ENCODE results near the gene DPP6.

DPP6 gene

GRCh38 chr7:154690411-154690810 lies 638.2 kb downstream of the DPP6 start:
- H3K9me3 ChIP-seq (ENCODE audit: control insufficient read depth, insufficient read depth, low read length), result no peaks in the 10 kb centered on the region
- H3K9ac ChIP-seq (ENCODE audit: low read depth, low read length), result no peak overlapping the region
- H3K27me3 ChIP-seq (ENCODE audit: control insufficient read depth, insufficient read depth, low read length), result no peaks in the 10 kb centered on the region
- H3K4me3 ChIP-seq (ENCODE audit: low read depth, low read length), result no peak overlapping the region
- H3K36me3 ChIP-seq (ENCODE audit: control insufficient read depth, insufficient read depth, low read length), result no peaks in the 10 kb centered on the region
- no peaks in the 10 kb centered on the region for H3K4me1 ChIP-seq (ENCODE audit: control insufficient read depth, insufficient read depth, low read length)

- Histone ChIP-seq H3K9me3 (ENCODE audit: control insufficient read depth, insufficient read depth, low read length) (no peaks in the 10 kb centered on the region), H3K9ac (ENCODE audit: low read depth, low read length) (no peak overlapping the region), H3K4me3 (ENCODE audit: low read depth, low read length) (no peak overlapping the region), H3K4me1 (ENCODE audit: control insufficient read depth, insufficient read depth, low read length) (no peaks in the 10 kb centered on the region), H3K36me3 (ENCODE audit: control insufficient read depth, insufficient read depth, low read length) (no peaks in the 10 kb centered on the region), H3K27me3 (ENCODE audit: control insufficient read depth, insufficient read depth, low read length) (no peaks in the 10 kb centered on the region)
These were observed 641.5 kb downstream of the DPP6 start for GRCh38 chr7:154693661-154694060.

GRCh38 chr7:154695836-154696235 lies 643.6 kb downstream of the DPP6 start:
- Histone ChIP-seq H3K4me3 (ENCODE audit: low read depth, low read length) (no peak overlapping the region), H3K9ac (ENCODE audit: low read depth, low read length) (no peak overlapping the region), H3K9me3 (ENCODE audit: control insufficient read depth, insufficient read depth, low read length) (no peaks in the 10 kb centered on the region), H3K36me3 (ENCODE audit: control insufficient read depth, insufficient read depth, low read length) (no peaks in the 10 kb centered on the region), H3K4me1 (ENCODE audit: control insufficient read depth, insufficient read depth, low read length) (no peaks in the 10 kb centered on the region), H3K27me3 (ENCODE audit: control insufficient read depth, insufficient read depth, low read length) (no peaks in the 10 kb centered on the region)

GRCh38 chr7:154696556-154696955 lies 644.4 kb downstream of the DPP6 start:
- H3K9ac ChIP-seq (ENCODE audit: low read depth, low read length), result no peak overlapping the region

GRCh38 chr7:154698726-154699291 lies 646.6 kb downstream of the DPP6 start:
- no peaks in the 10 kb centered on the region for H3K36me3 ChIP-seq (ENCODE audit: control insufficient read depth, insufficient read depth, low read length)
- H3K27me3 ChIP-seq (ENCODE audit: control insufficient read depth, insufficient read depth, low read length), result no peaks in the 10 kb centered on the region

More at GRCh38 chr7:154696556-154696955, 644.4 kb downstream of the DPP6 start:
- no peaks in the 10 kb centered on the region for H3K4me1 ChIP-seq (ENCODE audit: control insufficient read depth, insufficient read depth, low read length)
- no peaks in the 10 kb centered on the region for H3K36me3 ChIP-seq (ENCODE audit: control insufficient read depth, insufficient read depth, low read length)
- no peaks in the 10 kb centered on the region for H3K9me3 ChIP-seq (ENCODE audit: control insufficient read depth, insufficient read depth, low read length)
- no peaks in the 10 kb centered on the region for H3K27me3 ChIP-seq (ENCODE audit: control insufficient read depth, insufficient read depth, low read length)
- no peak overlapping the region for H3K4me3 ChIP-seq (ENCODE audit: low read depth, low read length)

GRCh38 chr7:154699417-154699816 lies 647.2 kb downstream of the DPP6 start:
- Histone ChIP-seq H3K9ac (ENCODE audit: low read depth, low read length) (no peak overlapping the region), H3K9me3 (ENCODE audit: control insufficient read depth, insufficient read depth, low read length) (no peaks in the 10 kb centered on the region), H3K4me1 (ENCODE audit: control insufficient read depth, insufficient read depth, low read length) (no peaks in the 10 kb centered on the region), H3K27me3 (ENCODE audit: control insufficient read depth, insufficient read depth, low read length) (no peaks in the 10 kb centered on the region), H3K4me3 (ENCODE audit: low read depth, low read length) (no peak overlapping the region), H3K36me3 (ENCODE audit: control insufficient read depth, insufficient read depth, low read length) (no peaks in the 10 kb centered on the region)

More at GRCh38 chr7:154698726-154699291, 646.6 kb downstream of the DPP6 start:
- Histone ChIP-seq H3K4me3 (ENCODE audit: low read depth, low read length) (no peak overlapping the region), H3K9ac (ENCODE audit: low read depth, low read length) (no peak overlapping the region), H3K4me1 (ENCODE audit: control insufficient read depth, insufficient read depth, low read length) (no peaks in the 10 kb centered on the region), H3K9me3 (ENCODE audit: control insufficient read depth, insufficient read depth, low read length) (no peaks in the 10 kb centered on the region)

GRCh38 chr7:154709840-154710520 lies 657.8 kb downstream of the DPP6 start:
- Histone ChIP-seq H3K9me3 (ENCODE audit: control insufficient read depth, insufficient read depth, low read length) (no peaks in the 10 kb centered on the region), H3K4me3 (ENCODE audit: low read depth, low read length) (no peak overlapping the region), H3K9ac (ENCODE audit: low read depth, low read length) (no peak overlapping the region), H3K36me3 (ENCODE audit: control insufficient read depth, insufficient read depth, low read length) (no peaks in the 10 kb centered on the region), H3K4me1 (ENCODE audit: control insufficient read depth, insufficient read depth, low read length) (no peaks in the 10 kb centered on the region), H3K27me3 (ENCODE audit: control insufficient read depth, insufficient read depth, low read length) (no peaks in the 10 kb centered on the region)

- Histone ChIP-seq H3K4me3 (ENCODE audit: low read depth, low read length) (no peak overlapping the region), H3K4me1 (ENCODE audit: control insufficient read depth, insufficient read depth, low read length) (no peaks in the 10 kb centered on the region), H3K9ac (ENCODE audit: low read depth, low read length) (no peak overlapping the region), H3K36me3 (ENCODE audit: control insufficient read depth, insufficient read depth, low read length) (no peaks in the 10 kb centered on the region), H3K9me3 (ENCODE audit: control insufficient read depth, insufficient read depth, low read length) (no peaks in the 10 kb centered on the region), H3K27me3 (ENCODE audit: control insufficient read depth, insufficient read depth, low read length) (no peaks in the 10 kb centered on the region)
These were observed 667.8 kb downstream of the DPP6 start for GRCh38 chr7:154720016-154720415.

GRCh38 chr7:154721086-154721485 lies 668.9 kb downstream of the DPP6 start:
- Histone ChIP-seq H3K9me3 (ENCODE audit: control insufficient read depth, insufficient read depth, low read length) (peaks cover 8% of the 10 kb centered on the region), H3K27me3 (ENCODE audit: control insufficient read depth, insufficient read depth, low read length) (no peaks in the 10 kb centered on the region), H3K36me3 (ENCODE audit: control insufficient read depth, insufficient read depth, low read length) (no peaks in the 10 kb centered on the region), H3K4me1 (ENCODE audit: control insufficient read depth, insufficient read depth, low read length) (no peaks in the 10 kb centered on the region), H3K4me3 (ENCODE audit: low read depth, low read length) (no peak overlapping the region), H3K9ac (ENCODE audit: low read depth, low read length) (no peak overlapping the region)

GRCh38 chr7:154726368-154726767 lies 674.2 kb downstream of the DPP6 start:
- Histone ChIP-seq H3K4me3 (ENCODE audit: low read depth, low read length) (no peak overlapping the region), H3K36me3 (ENCODE audit: control insufficient read depth, insufficient read depth, low read length) (no peaks in the 10 kb centered on the region), H3K27me3 (ENCODE audit: control insufficient read depth, insufficient read depth, low read length) (no peaks in the 10 kb centered on the region), H3K9me3 (ENCODE audit: control insufficient read depth, insufficient read depth, low read length) (peaks cover 20% of the 10 kb centered on the region), H3K4me1 (ENCODE audit: control insufficient read depth, insufficient read depth, low read length) (no peaks in the 10 kb centered on the region), H3K9ac (ENCODE audit: low read depth, low read length) (no peak overlapping the region)

- H3K9ac ChIP-seq (ENCODE audit: low read depth, low read length), result no peak overlapping the region
- H3K27me3 ChIP-seq (ENCODE audit: control insufficient read depth, insufficient read depth, low read length), result no peaks in the 10 kb centered on the region
- H3K4me3 ChIP-seq (ENCODE audit: low read depth, low read length), result no peak overlapping the region
- peaks cover 20% of the 10 kb centered on the region for H3K9me3 ChIP-seq (ENCODE audit: control insufficient read depth, insufficient read depth, low read length)
- H3K36me3 ChIP-seq (ENCODE audit: control insufficient read depth, insufficient read depth, low read length), result no peaks in the 10 kb centered on the region
- H3K4me1 ChIP-seq (ENCODE audit: control insufficient read depth, insufficient read depth, low read length), result no peaks in the 10 kb centered on the region
These were observed 676.9 kb downstream of the DPP6 start for GRCh38 chr7:154729056-154729455.

- Histone ChIP-seq H3K9me3 (ENCODE audit: control insufficient read depth, insufficient read depth, low read length) (no peaks in the 10 kb centered on the region), H3K27me3 (ENCODE audit: control insufficient read depth, insufficient read depth, low read length) (no peaks in the 10 kb centered on the region), H3K9ac (ENCODE audit: low read depth, low read length) (no peak overlapping the region), H3K36me3 (ENCODE audit: control insufficient read depth, insufficient read depth, low read length) (no peaks in the 10 kb centered on the region), H3K4me3 (ENCODE audit: low read depth, low read length) (no peak overlapping the region), H3K4me1 (ENCODE audit: control insufficient read depth, insufficient read depth, low read length) (no peaks in the 10 kb centered on the region)
These were observed 683.6 kb downstream of the DPP6 start for GRCh38 chr7:154735766-154736165.
